GM12874 (cell line): Measurements from ENCODE around the gene DYRK4.

Experiments used
- TF ChIP-seq, protein P1 (sequence below): IDR thresholded peaks from 2 replicates; pipeline ENCODE4 v1.5.1; 2011; ENCODE audit warnings: low read depth, mild to moderate bottlenecking, control low read depth, low read length, moderate library complexity; ENCODE audit not compliant: insufficient read depth

Gene DYRK4

DNA sequence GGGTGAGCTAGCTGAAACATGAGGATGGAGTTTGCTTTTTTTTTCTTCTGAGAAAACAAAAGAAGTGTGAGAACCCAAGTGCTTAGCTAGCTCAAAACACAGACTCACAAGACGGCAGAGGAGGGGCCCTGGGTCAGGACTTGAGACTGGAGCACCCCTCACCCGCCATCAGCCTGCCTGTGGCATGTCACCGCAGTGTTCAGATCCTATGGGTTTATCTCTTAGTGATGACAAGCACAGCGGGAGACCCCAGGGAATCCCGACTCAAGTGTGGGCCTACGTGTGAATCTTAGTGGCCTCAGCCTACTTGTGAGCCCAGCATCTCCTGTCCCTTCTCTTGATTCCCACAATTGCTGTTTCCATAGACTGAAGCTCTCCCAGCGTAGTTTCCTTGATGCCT, 22.9 kb downstream of the DYRK4 start:
- TF ChIP-seq, protein P1, sequence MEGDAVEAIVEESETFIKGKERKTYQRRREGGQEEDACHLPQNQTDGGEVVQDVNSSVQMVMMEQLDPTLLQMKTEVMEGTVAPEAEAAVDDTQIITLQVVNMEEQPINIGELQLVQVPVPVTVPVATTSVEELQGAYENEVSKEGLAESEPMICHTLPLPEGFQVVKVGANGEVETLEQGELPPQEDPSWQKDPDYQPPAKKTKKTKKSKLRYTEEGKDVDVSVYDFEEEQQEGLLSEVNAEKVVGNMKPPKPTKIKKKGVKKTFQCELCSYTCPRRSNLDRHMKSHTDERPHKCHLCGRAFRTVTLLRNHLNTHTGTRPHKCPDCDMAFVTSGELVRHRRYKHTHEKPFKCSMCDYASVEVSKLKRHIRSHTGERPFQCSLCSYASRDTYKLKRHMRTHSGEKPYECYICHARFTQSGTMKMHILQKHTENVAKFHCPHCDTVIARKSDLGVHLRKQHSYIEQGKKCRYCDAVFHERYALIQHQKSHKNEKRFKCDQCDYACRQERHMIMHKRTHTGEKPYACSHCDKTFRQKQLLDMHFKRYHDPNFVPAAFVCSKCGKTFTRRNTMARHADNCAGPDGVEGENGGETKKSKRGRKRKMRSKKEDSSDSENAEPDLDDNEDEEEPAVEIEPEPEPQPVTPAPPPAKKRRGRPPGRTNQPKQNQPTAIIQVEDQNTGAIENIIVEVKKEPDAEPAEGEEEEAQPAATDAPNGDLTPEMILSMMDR: no peak

DNA sequence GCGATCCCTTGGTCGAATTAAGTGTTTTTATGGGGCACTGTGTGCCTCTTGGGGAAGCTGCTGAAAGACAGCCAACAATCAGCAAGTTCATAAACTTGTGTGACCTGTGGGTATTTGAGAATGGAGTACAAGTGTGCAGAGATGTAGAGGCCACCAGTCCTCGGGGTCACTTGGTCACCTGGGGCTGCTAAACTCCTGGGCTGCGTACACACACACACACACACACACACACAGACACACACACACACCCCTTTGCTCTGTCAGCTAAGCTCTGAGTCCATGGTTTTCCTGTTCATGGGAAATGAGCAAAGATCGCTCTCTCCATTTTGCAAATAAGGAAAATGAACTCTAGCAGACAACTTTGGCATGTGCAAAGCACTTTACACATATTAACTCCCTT, 24.5 kb downstream of the DYRK4 start:
- TF ChIP-seq, protein P1: no peak

DNA sequence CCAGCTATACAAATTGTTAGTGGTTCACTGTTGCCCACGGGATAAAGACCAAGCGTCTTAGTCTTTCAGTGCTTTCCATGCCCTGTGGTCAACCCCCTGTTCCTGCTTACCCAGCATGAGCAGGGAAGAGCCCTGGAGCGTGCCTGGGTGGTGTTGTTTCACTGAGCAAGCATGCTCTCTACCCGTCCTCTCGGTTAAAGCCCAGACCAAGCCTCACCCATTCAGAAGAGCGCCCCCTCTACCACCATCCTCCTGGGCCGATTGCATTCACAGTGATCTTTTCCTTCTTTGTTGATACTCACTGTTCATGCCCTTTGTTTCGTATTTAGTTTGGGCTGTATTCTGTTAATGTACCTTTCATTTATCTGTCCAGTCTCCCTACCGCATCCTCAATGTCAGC, 25.1 kb downstream of the DYRK4 start:
- TF ChIP-seq, protein P1: no peak

DNA sequence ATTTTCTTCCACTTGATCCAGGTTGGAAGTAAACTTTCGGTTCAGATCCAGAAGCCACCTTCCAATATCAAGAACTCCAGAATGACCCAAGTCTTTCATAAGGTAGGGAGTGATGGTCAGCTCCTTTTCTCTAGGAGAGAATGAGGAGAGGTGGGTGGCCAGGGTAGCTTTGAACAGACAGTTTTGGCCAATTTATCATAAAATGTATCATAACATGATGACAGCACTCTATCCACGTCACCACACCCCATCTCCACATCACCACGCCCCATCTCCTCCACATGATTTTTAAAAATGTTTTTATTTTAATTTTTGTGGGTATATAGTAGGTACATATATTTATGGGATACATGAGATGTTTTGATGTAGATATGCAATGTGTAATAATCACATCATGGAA, 26.9 kb downstream of the DYRK4 start:
- TF ChIP-seq, protein P1: no peak

DNA sequence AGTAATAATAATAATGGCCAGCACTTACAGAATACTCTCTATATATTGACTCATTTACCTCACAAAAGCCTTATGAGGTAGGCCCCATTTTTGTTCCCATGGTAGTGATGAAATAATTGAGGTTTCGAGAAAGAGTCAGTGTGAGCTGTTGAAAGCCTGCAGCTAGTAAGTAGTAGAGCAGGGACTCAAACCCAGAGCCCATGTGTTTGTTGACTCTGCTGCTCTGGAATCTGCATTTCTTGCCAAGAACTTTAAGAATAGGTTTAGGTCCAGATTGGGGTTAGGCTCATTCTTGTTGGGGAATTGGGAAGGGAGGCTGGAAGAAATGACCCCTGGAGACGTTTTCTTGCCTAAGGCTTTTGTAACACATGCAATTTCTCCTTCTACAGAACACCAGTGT, 27.9 kb downstream of the DYRK4 start:
- TF ChIP-seq, protein P1: no peak

DNA sequence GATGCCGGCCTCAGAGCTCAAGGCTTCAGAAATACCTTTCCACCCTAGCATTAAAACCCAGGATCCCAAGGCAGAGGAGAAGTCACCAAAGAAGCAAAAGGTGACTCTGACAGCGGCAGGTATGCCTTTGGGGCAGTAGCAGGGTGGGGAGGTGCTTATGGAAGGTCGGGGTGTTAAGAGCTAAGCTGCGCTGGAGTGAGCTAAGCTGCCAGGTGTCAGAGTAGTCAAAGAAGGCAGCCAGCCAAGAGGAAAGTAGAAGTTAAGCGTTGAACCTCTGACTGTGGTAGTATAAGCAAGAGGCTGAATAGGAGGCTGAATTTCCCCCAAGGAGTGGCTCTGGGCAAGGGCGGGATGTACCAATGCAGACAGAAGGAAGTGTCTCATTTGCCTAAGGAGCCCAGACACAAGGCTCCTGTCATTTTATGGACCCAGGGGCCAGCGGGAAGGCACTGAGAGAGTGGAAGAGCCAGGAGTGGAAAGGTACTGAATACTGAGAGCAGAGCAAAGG, 29.2 kb downstream of the DYRK4 start:
- TF ChIP-seq, protein P1: no peak

DNA sequence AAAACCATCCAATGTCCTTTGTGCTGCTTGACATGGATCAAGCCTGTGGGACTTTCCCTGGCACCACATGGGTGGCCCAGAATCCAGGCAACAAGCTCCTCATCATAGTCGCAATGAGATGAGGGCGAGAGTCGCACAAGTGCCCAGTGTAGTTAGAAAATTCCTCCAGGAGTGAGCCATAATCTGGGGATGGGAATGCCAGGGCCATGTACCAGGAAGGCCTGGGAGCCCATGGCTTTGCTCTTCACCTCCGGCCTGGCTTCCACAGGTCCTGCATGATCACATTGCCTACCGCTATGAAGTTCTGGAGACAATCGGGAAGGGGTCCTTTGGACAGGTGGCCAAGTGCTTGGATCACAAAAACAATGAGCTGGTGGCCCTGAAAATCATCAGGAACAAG, 33.9 kb downstream of the DYRK4 start:
- TF ChIP-seq, protein P1: no peak
